ENCODE measurements around the gene TMEM54.

- TF ChIP-seq CTCF (conservative IDR thresholded peaks at IDR 0.05 in 1 of 2, IDR thresholded peaks at IDR 0.05 in 1 of 2; ENCODE audit: extremely low read depth in 1 of 2, insufficient read depth in 1 of 2, low read depth in 1 of 2, low read length in 2 of 2) (no peak), EZH2 (IDR thresholded peaks at IDR 0.05; ENCODE audit: borderline replicate concordance, low read length) (no peak)
These were observed 19.6 kb upstream of the TMEM54 start for GRCh38 chr1:32920833-32921232.

Data from mammary epithelial cell (primary cell).